ENCODE measurements around the gene PIEZO2. TPM values are rescaled to one million over a fixed set of nuclear protein-coding genes. Genes with fewer than 3 reads are reported as not detected.

PIEZO2 gene
- total and polyA plus RNA-seq, 7 donors = 0.03 to 0.64 (median 0.13) TPM

- intact Hi-C loops (cut with DNase I) = no loop called here
- 93 to 96% (median 96%) methylated on average over 1 of the region's 1 CpG for WGBS, 3 donors
These were observed 18.4 kb upstream of the PIEZO2 start for GRCh38 chr18:11167778-11168177.

GRCh38 chr18:11165952-11166351 lies 16.6 kb upstream of the PIEZO2 start:
- H3K9me3 ChIP-seq = no peaks in the 10 kb centered on the region
- intact Hi-C loops (cut with DNase I) = no loop called here
- no peaks in the 10 kb centered on the region for H3K4me1 ChIP-seq
- ATAC-seq (no peak), DNase-seq (no peak)
- H3K4me3 ChIP-seq = no peak overlapping the region
- no peak overlapping the region for H3K27ac ChIP-seq
- no peak for TF ChIP-seq CTCF (IDR thresholded peaks at IDR 0.05)
- 84 to 90% (median 88%) methylated on average over 7 of the region's 7 CpGs for WGBS, 3 donors
- no peaks in the 10 kb centered on the region for H3K36me3 ChIP-seq (ENCODE audit: insufficient read depth in 1 of 2, low read depth in 1 of 2)
- H3K27me3 ChIP-seq (ENCODE audit: insufficient read depth in 3 of 3, low read length in 2 of 3) = no peaks in the 10 kb centered on the region

More at GRCh38 chr18:11167778-11168177, 18.4 kb upstream of the PIEZO2 start:
- Histone ChIP-seq H3K4me1 (no peaks in the 10 kb centered on the region), H3K27me3 (ENCODE audit: insufficient read depth in 3 of 3, low read length in 2 of 3) (no peaks in the 10 kb centered on the region), H3K27ac (no peak overlapping the region), H3K36me3 (ENCODE audit: insufficient read depth in 1 of 2, low read depth in 1 of 2) (no peaks in the 10 kb centered on the region), H3K4me3 (no peak overlapping the region), H3K9me3 (no peaks in the 10 kb centered on the region)
- TF ChIP-seq CTCF (IDR thresholded peaks at IDR 0.05) = no peak
- DNase-seq (no peak), ATAC-seq (no peak)

- TF ChIP-seq CTCF (IDR thresholded peaks at IDR 0.05) = no peak
- DNase-seq (no peak), ATAC-seq (no peak)
- H3K9me3 ChIP-seq = no peaks in the 10 kb centered on the region
- no peak overlapping the region for H3K27ac ChIP-seq
- no peaks in the 10 kb centered on the region for H3K36me3 ChIP-seq (ENCODE audit: insufficient read depth in 1 of 2, low read depth in 1 of 2)
- no peaks in the 10 kb centered on the region for H3K4me1 ChIP-seq
- intact Hi-C loops (cut with DNase I) = no loop called here
- no peaks in the 10 kb centered on the region for H3K27me3 ChIP-seq (ENCODE audit: insufficient read depth in 3 of 3, low read length in 2 of 3)
- WGBS, 3 donors = 96 to 97% (median 96%) methylated on average over 3 of the region's 3 CpGs
- no peak overlapping the region for H3K4me3 ChIP-seq
These were observed 15.8 kb upstream of the PIEZO2 start for GRCh38 chr18:11165138-11165537.

GRCh38 chr18:11163665-11164064 lies 14.3 kb upstream of the PIEZO2 start:
- Histone ChIP-seq H3K27me3 (ENCODE audit: insufficient read depth in 3 of 3, low read length in 2 of 3) (no peaks in the 10 kb centered on the region), H3K4me1 (no peaks in the 10 kb centered on the region), H3K27ac (no peak overlapping the region), H3K4me3 (no peak overlapping the region), H3K36me3 (ENCODE audit: insufficient read depth in 1 of 2, low read depth in 1 of 2) (no peaks in the 10 kb centered on the region), H3K9me3 (no peaks in the 10 kb centered on the region)
- TF ChIP-seq CTCF (IDR thresholded peaks at IDR 0.05) = peak; percentile 27
- intact Hi-C loops (cut with DNase I) = no loop called here
- WGBS, 3 donors = 19 to 32% (median 26%) methylated on average over 18 of the region's 18 CpGs
- DNase-seq = no peak
- ATAC-seq = peak in 2 of 4 donors; percentile 50 to 51

GRCh38 chr18:11162889-11163288 lies 13.5 kb upstream of the PIEZO2 start:
- Histone ChIP-seq H3K9me3 (no peaks in the 10 kb centered on the region), H3K4me1 (no peaks in the 10 kb centered on the region), H3K4me3 (no peak overlapping the region), H3K27me3 (ENCODE audit: insufficient read depth in 3 of 3, low read length in 2 of 3) (no peaks in the 10 kb centered on the region), H3K36me3 (ENCODE audit: insufficient read depth in 1 of 2, low read depth in 1 of 2) (no peaks in the 10 kb centered on the region), H3K27ac (no peak overlapping the region)
- DNase-seq = no peak
- WGBS, 3 donors = 69 to 80% (median 78%) methylated on average over 5 of the region's 5 CpGs
- ATAC-seq = no peak
- TF ChIP-seq CTCF (IDR thresholded peaks at IDR 0.05) = no peak
- intact Hi-C loops (cut with DNase I) = no loop called here

Data from psoas muscle (tissue), 8 donors.